ENCODE data around the gene TRDN.

TRDN gene

GRCh38 chr6:123420512-123420911 lies 216.2 kb downstream of the TRDN start:
- no peaks in the 10 kb centered on the region for H3K79me2 ChIP-seq (ENCODE audit: insufficient read depth, low read length)
- H2AFZ ChIP-seq (ENCODE audit: low read depth, low read length), result no peak overlapping the region
- no peaks in the 10 kb centered on the region for H3K4me1 ChIP-seq (ENCODE audit: insufficient read depth, low read length)
- no peaks in the 10 kb centered on the region for H3K9me3 ChIP-seq (ENCODE audit: insufficient read depth, low read length, severe bottlenecking)
- H3K9ac ChIP-seq (ENCODE audit: low read depth, low read length), result no peak overlapping the region
- H3K27ac ChIP-seq (ENCODE audit: low read length), result no peak overlapping the region
- no peak overlapping the region for H3K4me2 ChIP-seq (ENCODE audit: insufficient read depth, low read length)
- TF ChIP-seq EZH2 (IDR thresholded peaks at IDR 0.05; ENCODE audit: borderline replicate concordance, low read depth, low read length, severe bottlenecking) (no peak), CTCF (IDR thresholded peaks at IDR 0.05; ENCODE audit: borderline replicate concordance, extremely low read depth, low read length, poor library complexity, severe bottlenecking) (no peak)
- no peak overlapping the region for H3K4me3 ChIP-seq (ENCODE audit: low read depth in 1 of 2, low read length in 2 of 2)
- no peaks in the 10 kb centered on the region for H4K20me1 ChIP-seq (ENCODE audit: insufficient read depth, low read length)
- ATAC-seq (ENCODE audit: insufficient read depth, low read depth) (no peak), DNase-seq (no peak)
- peaks cover 12% of the 10 kb centered on the region for H3K27me3 ChIP-seq (ENCODE audit: insufficient read depth, low read length, poor library complexity)
- H3K36me3 ChIP-seq (ENCODE audit: insufficient read depth, low read length), result no peaks in the 10 kb centered on the region

- Histone ChIP-seq H3K27ac (ENCODE audit: low read length) (no peak overlapping the region), H3K79me2 (ENCODE audit: insufficient read depth, low read length) (no peaks in the 10 kb centered on the region), H4K20me1 (ENCODE audit: insufficient read depth, low read length) (no peaks in the 10 kb centered on the region), H3K27me3 (ENCODE audit: insufficient read depth, low read length, poor library complexity) (peaks cover 12% of the 10 kb centered on the region), H3K9ac (ENCODE audit: low read depth, low read length) (no peak overlapping the region), H3K4me1 (ENCODE audit: insufficient read depth, low read length) (no peaks in the 10 kb centered on the region), H3K4me2 (ENCODE audit: insufficient read depth, low read length) (no peak overlapping the region), H3K36me3 (ENCODE audit: insufficient read depth, low read length) (no peaks in the 10 kb centered on the region), H3K4me3 (ENCODE audit: low read depth in 1 of 2, low read length in 2 of 2) (no peak overlapping the region), H3K9me3 (ENCODE audit: insufficient read depth, low read length, severe bottlenecking) (no peaks in the 10 kb centered on the region), H2AFZ (ENCODE audit: low read depth, low read length) (no peak overlapping the region)
- ATAC-seq (ENCODE audit: insufficient read depth, low read depth) (no peak), DNase-seq (no peak)
- TF ChIP-seq CTCF (IDR thresholded peaks at IDR 0.05; ENCODE audit: borderline replicate concordance, extremely low read depth, low read length, poor library complexity, severe bottlenecking), result no peak
- TF ChIP-seq EZH2 (IDR thresholded peaks at IDR 0.05; ENCODE audit: borderline replicate concordance, low read depth, low read length, severe bottlenecking), result no peak
These were observed 218.7 kb downstream of the TRDN start for GRCh38 chr6:123418071-123418470.

- H3K27me3 ChIP-seq (ENCODE audit: insufficient read depth, low read length, poor library complexity), result peaks cover 12% of the 10 kb centered on the region
- H3K27ac ChIP-seq (ENCODE audit: low read length), result no peak overlapping the region
- no peak for TF ChIP-seq EZH2 (IDR thresholded peaks at IDR 0.05; ENCODE audit: borderline replicate concordance, low read depth, low read length, severe bottlenecking)
- no peak for TF ChIP-seq CTCF (IDR thresholded peaks at IDR 0.05; ENCODE audit: borderline replicate concordance, extremely low read depth, low read length, poor library complexity, severe bottlenecking)
- ATAC-seq (ENCODE audit: insufficient read depth, low read depth) (no peak), DNase-seq (no peak)
- H4K20me1 ChIP-seq (ENCODE audit: insufficient read depth, low read length), result no peaks in the 10 kb centered on the region
- H2AFZ ChIP-seq (ENCODE audit: low read depth, low read length), result no peak overlapping the region
- no peaks in the 10 kb centered on the region for H3K79me2 ChIP-seq (ENCODE audit: insufficient read depth, low read length)
- no peaks in the 10 kb centered on the region for H3K4me1 ChIP-seq (ENCODE audit: insufficient read depth, low read length)
- no peak overlapping the region for H3K4me3 ChIP-seq (ENCODE audit: low read depth in 1 of 2, low read length in 2 of 2)
- no peaks in the 10 kb centered on the region for H3K9me3 ChIP-seq (ENCODE audit: insufficient read depth, low read length, severe bottlenecking)
- H3K36me3 ChIP-seq (ENCODE audit: insufficient read depth, low read length), result no peaks in the 10 kb centered on the region
- no peak overlapping the region for H3K4me2 ChIP-seq (ENCODE audit: insufficient read depth, low read length)
- H3K9ac ChIP-seq (ENCODE audit: low read depth, low read length), result no peak overlapping the region
These were observed 219.2 kb downstream of the TRDN start for GRCh38 chr6:123417535-123417934.
